Esophagus (tissue), 2 donors: Measurements from ENCODE around the gene PLBD2. TPM values are rescaled to one million over a fixed set of nuclear protein-coding genes. Genes with fewer than 3 reads are reported as not detected.

ENCODE experiments used
- H3K27ac ChIP-seq, 2 donors: one replicate each; pipeline ENCODE4 v1.5.1; 2013; ENCODE audit warnings: low read depth in 2 of 2, mild to moderate bottlenecking in 2 of 2, inconsistent platforms in 1 of 2, low read length in 1 of 2, moderate library complexity in 1 of 2
- H3K27me3 ChIP-seq, 2 donors: one replicate each; pipeline ENCODE4 v1.6.1; 2013; ENCODE audit warnings: low read length in 2 of 2, control low read depth in 1 of 2, mild to moderate bottlenecking in 1 of 2; ENCODE audit not compliant: insufficient read depth in 2 of 2, control insufficient read depth in 1 of 2
- H3K36me3 ChIP-seq, 2 donors: one replicate each; pipeline ENCODE4 v1.6.1; 2013; ENCODE audit warnings: low read length in 1 of 2; ENCODE audit not compliant: control insufficient read depth in 2 of 2, insufficient read depth in 2 of 2
- H3K4me1 ChIP-seq, 2 donors: one replicate each; pipeline ENCODE4 v1.6.1; 2013; ENCODE audit warnings: low read length in 1 of 2; ENCODE audit not compliant: control insufficient read depth in 2 of 2, insufficient read depth in 2 of 2
- H3K4me3 ChIP-seq, 2 donors: one replicate each; pipeline ENCODE4 v1.5.1; 2013; ENCODE audit warnings: low read length in 2 of 2, mild to moderate bottlenecking in 2 of 2, low read depth in 1 of 2, moderate library complexity in 1 of 2
- H3K9me3 ChIP-seq, 2 donors: one replicate each; pipeline ENCODE4 v1.6.1; 2013; ENCODE audit warnings: mild to moderate bottlenecking in 2 of 2, low read depth in 1 of 2, low read length in 1 of 2, moderate library complexity in 1 of 2; ENCODE audit not compliant: control insufficient read depth in 2 of 2, insufficient read depth in 1 of 2
- WGBS, 2 donors: extraction: QIAGEN DNeasy Blood & Tissue Kit; methylation state at CpG; one replicate each; pipeline ENCODE4 v1.1.7; 2013; 5-methylcytosine and 5-hydroxymethylcytosine counted together
- polyA plus RNA-seq, 2 donors: library from polyadenylated mRNA; stranded (reverse); fragments of 200-250 nt; gene quantifications; one replicate each; pipeline ENCODE4 v1.2.3, GENCODE V29; 2013
- donor health status: healthy with polysubstance abuse.
- donor health status: Bipolar disorder and iron deficiency.

Gene PLBD2
- polyA plus RNA-seq, 2 donors, result 6.5 to 7.2 TPM

DNA sequence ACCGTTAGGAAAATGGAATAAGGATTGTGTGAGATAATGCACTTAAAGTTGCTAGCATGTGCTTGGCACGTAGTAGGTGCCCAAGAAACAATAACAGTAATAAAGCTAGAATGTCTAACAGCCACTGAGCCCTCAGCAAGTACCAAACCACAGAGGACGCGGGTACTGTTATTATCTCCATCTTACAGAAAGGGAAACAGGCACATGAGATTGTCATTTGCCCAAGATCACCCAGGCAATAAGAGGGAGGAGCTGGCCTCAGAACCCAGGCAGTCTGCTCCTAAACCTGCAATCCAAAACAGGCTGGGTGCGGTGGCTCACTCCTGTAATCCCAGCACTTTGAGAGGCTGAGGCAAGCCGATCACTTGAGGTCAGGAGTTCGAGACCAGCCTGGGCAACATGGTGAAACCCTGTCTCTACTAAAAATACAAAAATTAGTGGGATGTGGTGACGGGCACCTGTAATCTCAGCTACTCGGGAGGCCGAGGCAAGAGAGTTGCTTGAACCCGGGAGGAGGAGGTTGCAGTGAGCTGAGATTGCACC lies 50.4 kb downstream of the PLBD2 start:
- no peaks in the 10 kb centered on the region for H3K36me3 ChIP-seq
- no peaks in the 10 kb centered on the region for H3K4me1 ChIP-seq
- no peak overlapping the region for H3K4me3 ChIP-seq
- 88 to 90% methylated on average over 11 of the region's 11 CpGs for WGBS, 2 donors
- H3K9me3 ChIP-seq, result no peaks in the 10 kb centered on the region
- no peak overlapping the region for H3K27ac ChIP-seq
- H3K27me3 ChIP-seq, result no peaks in the 10 kb centered on the region

DNA sequence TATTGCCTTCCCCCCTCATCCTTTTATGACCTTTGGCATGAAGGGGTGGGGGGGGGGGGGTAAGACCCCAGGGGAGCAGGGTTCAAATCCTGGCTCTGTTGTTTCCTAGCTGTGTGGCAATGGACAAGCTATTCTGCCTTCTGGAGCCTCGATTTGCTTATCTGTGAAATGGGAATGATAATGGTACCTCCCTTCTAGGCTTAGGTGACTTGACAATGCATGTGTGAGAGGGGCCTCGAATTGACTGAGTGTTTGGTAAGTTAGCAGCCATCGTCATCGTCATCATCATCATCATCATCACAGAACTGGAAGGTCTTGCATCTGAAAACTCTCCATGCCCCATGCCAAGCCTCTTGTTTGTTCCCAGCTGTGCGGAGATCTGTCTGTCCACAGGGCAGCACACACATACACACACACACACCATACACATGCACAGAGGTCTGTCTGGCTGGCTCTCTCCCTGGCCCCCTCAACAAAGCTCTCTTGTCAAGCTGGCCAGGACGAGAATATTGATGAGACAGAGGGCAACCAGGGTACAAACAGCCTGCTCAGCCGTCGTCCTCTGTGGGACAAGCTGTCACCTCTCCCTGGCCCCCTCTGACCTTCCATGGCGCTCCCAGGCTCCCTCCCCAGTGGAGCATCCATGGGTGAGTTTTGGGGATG lies 51.2 kb downstream of the PLBD2 start:
- no peak overlapping the region for H3K4me3 ChIP-seq
- no peaks in the 10 kb centered on the region for H3K27me3 ChIP-seq
- WGBS, 2 donors, result 54 to 59% methylated on average over 9 of the region's 9 CpGs
- no peaks in the 10 kb centered on the region for H3K4me1 ChIP-seq
- H3K9me3 ChIP-seq, result no peaks in the 10 kb centered on the region
- no peaks in the 10 kb centered on the region for H3K36me3 ChIP-seq
- no peak overlapping the region for H3K27ac ChIP-seq

DNA sequence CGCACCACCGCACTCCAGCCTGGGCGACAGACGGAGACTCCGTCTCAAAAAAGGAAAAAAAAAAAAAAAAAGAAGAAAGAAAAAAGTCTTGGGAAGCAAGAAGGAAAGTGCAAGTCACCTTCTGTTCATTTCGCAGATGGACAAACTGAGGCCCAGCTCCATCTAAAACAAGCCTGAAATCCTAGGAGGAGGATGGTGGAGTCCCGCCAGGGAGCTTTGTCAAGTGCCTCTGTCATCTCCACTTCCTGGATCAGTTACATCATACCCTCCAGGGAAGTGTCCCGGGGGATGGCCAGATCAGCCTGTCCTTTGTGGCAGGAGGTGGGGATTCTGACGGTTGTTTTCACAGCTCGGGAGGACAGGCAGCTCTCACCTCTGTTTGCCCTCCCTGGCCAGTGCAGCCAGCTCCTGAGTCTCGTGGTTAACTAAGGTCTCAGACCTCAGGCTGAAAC lies 55.1 kb downstream of the PLBD2 start:
- no peaks in the 10 kb centered on the region for H3K4me1 ChIP-seq
- 58 to 61% methylated on average over 11 of the region's 11 CpGs for WGBS, 2 donors

GRCh38 chr12:113414519-113415038 lies 56.2 kb downstream of the PLBD2 start:
- no peaks in the 10 kb centered on the region for H3K9me3 ChIP-seq
- H3K4me1 ChIP-seq, result no peaks in the 10 kb centered on the region
- H3K27ac ChIP-seq, result no peak overlapping the region
- no peaks in the 10 kb centered on the region for H3K27me3 ChIP-seq
- H3K36me3 ChIP-seq, result no peaks in the 10 kb centered on the region
- no peak overlapping the region for H3K4me3 ChIP-seq
- 84 to 93% methylated on average over 9 of the region's 9 CpGs for WGBS, 2 donors

More for the DNA sequence above, 55.1 kb downstream of the PLBD2 start:
- Histone ChIP-seq H3K27ac (no peak overlapping the region), H3K36me3 (no peaks in the 10 kb centered on the region), H3K4me3 (no peak overlapping the region), H3K27me3 (no peaks in the 10 kb centered on the region), H3K9me3 (no peaks in the 10 kb centered on the region)

DNA sequence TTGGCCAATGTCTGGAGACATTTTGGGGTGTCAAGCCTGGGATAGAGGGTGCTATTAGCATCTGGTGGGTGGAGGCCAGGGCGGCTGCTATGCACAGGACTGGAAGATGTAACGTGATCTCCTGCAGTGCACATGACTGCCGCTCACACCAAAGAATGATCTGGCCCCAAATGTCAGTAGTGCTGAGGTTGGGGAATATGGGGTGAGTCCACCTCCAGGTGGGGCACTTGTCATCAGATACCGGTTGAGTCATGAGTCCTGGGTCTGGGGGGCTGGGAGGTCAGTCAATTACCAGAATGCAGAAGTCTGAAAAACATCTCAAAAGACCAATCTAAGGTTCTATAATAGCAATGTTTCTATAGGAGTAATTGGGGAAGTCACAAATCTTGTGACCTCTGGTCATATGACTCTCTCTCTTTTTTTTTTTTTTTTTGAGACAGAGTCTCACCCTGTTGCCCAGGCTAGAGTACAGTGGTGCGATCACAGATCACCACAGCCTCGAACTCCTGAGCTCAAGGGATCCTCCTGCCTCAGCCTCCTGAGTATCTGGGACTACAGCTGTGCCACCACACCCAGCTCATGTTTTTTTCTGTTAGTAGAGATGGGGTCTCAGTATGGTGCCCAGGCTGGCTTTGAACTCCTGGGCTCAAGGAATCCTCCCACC lies 57.8 kb downstream of the PLBD2 start:
- Histone ChIP-seq H3K4me3 (no peak overlapping the region), H3K9me3 (no peaks in the 10 kb centered on the region), H3K4me1 (no peaks in the 10 kb centered on the region), H3K27ac (no peak overlapping the region), H3K36me3 (no peaks in the 10 kb centered on the region), H3K27me3 (no peaks in the 10 kb centered on the region)
- 52 to 53% methylated on average over 6 of the region's 6 CpGs for WGBS, 2 donors

DNA sequence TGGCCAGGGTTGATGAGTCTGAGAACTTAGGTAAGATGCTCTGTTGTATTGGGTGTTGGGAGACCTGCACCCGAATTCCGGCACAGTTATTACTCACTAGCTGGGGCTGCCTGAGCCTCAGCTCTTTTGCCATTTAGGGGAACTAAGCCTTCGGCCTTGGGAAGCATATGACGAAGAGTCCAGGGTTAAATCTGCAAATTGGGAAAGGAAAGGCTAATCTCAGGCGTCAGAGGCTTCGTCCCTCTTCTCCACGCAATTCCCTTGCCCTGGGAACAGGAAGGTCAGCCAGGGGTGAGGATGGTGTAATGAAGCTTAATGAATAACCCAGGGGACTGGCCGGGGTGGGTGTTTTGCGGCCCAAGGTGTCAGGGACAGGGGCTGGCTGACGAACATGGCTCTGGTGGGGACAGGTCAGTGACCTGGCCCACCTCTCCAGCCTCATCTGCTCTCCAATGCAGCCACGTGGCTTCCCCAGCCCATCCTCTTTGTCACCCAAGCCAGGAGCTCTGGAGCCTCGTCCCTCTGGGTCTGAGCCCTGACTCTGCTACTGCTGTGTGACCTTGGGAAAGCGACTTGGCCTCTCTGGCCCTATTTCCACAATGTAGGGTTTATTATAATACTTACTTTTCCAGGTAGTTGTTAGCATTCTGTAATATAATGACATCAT lies 60.0 kb downstream of the PLBD2 start:
- WGBS, 2 donors, result 41 to 43% methylated on average over 13 of the region's 13 CpGs
- Histone ChIP-seq H3K4me3 (no peak overlapping the region), H3K27ac (no peak overlapping the region)

GRCh38 chr12:113420996-113421595 lies 62.7 kb downstream of the PLBD2 start:
- Histone ChIP-seq H3K4me1 (peaks cover 0 to 7% of the 10 kb centered on the region in 2 donors), H3K4me3 (no peak overlapping the region), H3K9me3 (no peaks in the 10 kb centered on the region), H3K27me3 (no peaks in the 10 kb centered on the region), H3K36me3 (no peaks in the 10 kb centered on the region), H3K27ac (no peak overlapping the region)
- WGBS, 2 donors, result 55 to 66% methylated on average over 2 of the region's 2 CpGs

More for the DNA sequence above, 60.0 kb downstream of the PLBD2 start:
- Histone ChIP-seq H3K27me3 (no peaks in the 10 kb centered on the region), H3K4me1 (peaks cover 0 to 7% of the 10 kb centered on the region in 2 donors), H3K36me3 (no peaks in the 10 kb centered on the region), H3K9me3 (no peaks in the 10 kb centered on the region)

- peak within 1 kb of the TSS; percentile 12 to 35 for H3K4me3 ChIP-seq
These were observed 63.9 kb downstream of the PLBD2 start, which contains the start of gene SDSL for GRCh38 chr12:113422030-113422885. Gene SDSL (plus strand): TSS chr12:113422380. CDS start chr12:113427983, 5,603 bp downstream.

More at GRCh38 chr12:113422030-113422885, 63.9 kb downstream of the PLBD2 start, which contains the start of gene SDSL:
- H3K36me3 ChIP-seq, result no peaks in the 10 kb centered on the region
- no peaks in the 10 kb centered on the region for H3K27me3 ChIP-seq
- H3K9me3 ChIP-seq, result no peaks in the 10 kb centered on the region
- no peak within 1 kb of the TSS for H3K27ac ChIP-seq
- peaks cover 0 to 7% of the 10 kb centered on the region in 2 donors for H3K4me1 ChIP-seq
- 11 to 12% methylated on average over 13 of the region's 13 CpGs for WGBS, 2 donors
